ENCODE data around the gene NCOA1.

The NCOA1 gene

GRCh38 chr2:24514820-24515219 lies 23.8 kb downstream of the NCOA1 start:
- H3K9me3 ChIP-seq (ENCODE audit: insufficient read depth, low read length, severe bottlenecking), result no peaks in the 10 kb centered on the region
- no peak for TF ChIP-seq CTCF (IDR thresholded peaks at IDR 0.05; ENCODE audit: borderline replicate concordance, extremely low read depth, low read length, poor library complexity, severe bottlenecking)
- no peak for TF ChIP-seq EZH2 (IDR thresholded peaks at IDR 0.05; ENCODE audit: borderline replicate concordance, low read depth, low read length, severe bottlenecking)
- H3K27me3 ChIP-seq (ENCODE audit: insufficient read depth, low read length, poor library complexity), result no peaks in the 10 kb centered on the region
- H3K9ac ChIP-seq (ENCODE audit: low read depth, low read length), result no peak overlapping the region
- H3K79me2 ChIP-seq (ENCODE audit: insufficient read depth, low read length), result peaks cover 39% of the 10 kb centered on the region
- H2AFZ ChIP-seq (ENCODE audit: low read depth, low read length), result no peak overlapping the region
- DNase-seq (no peak), ATAC-seq (ENCODE audit: insufficient read depth, low read depth) (no peak)
- no peak overlapping the region for H3K27ac ChIP-seq (ENCODE audit: low read length)
- no peaks in the 10 kb centered on the region for H3K36me3 ChIP-seq (ENCODE audit: insufficient read depth, low read length)
- no peak overlapping the region for H3K4me2 ChIP-seq (ENCODE audit: insufficient read depth, low read length)
- H4K20me1 ChIP-seq (ENCODE audit: insufficient read depth, low read length), result no peaks in the 10 kb centered on the region
- H3K4me3 ChIP-seq (ENCODE audit: low read depth in 1 of 2, low read length in 2 of 2), result no peak overlapping the region
- no peaks in the 10 kb centered on the region for H3K4me1 ChIP-seq (ENCODE audit: insufficient read depth, low read length)

- H3K9me3 ChIP-seq (ENCODE audit: insufficient read depth, low read length, severe bottlenecking), result no peaks in the 10 kb centered on the region
- H4K20me1 ChIP-seq (ENCODE audit: insufficient read depth, low read length), result no peaks in the 10 kb centered on the region
- H3K4me1 ChIP-seq (ENCODE audit: insufficient read depth, low read length), result no peaks in the 10 kb centered on the region
- TF ChIP-seq EZH2 (IDR thresholded peaks at IDR 0.05; ENCODE audit: borderline replicate concordance, low read depth, low read length, severe bottlenecking), result no peak
- TF ChIP-seq CTCF (IDR thresholded peaks at IDR 0.05; ENCODE audit: borderline replicate concordance, extremely low read depth, low read length, poor library complexity, severe bottlenecking), result no peak
- peaks cover 38% of the 10 kb centered on the region for H3K79me2 ChIP-seq (ENCODE audit: insufficient read depth, low read length)
- H3K9ac ChIP-seq (ENCODE audit: low read depth, low read length), result no peak overlapping the region
- H3K27me3 ChIP-seq (ENCODE audit: insufficient read depth, low read length, poor library complexity), result no peaks in the 10 kb centered on the region
- no peak overlapping the region for H3K4me3 ChIP-seq (ENCODE audit: low read depth in 1 of 2, low read length in 2 of 2)
- no peak for DNase-seq
- H3K4me2 ChIP-seq (ENCODE audit: insufficient read depth, low read length), result no peak overlapping the region
- no peak for ATAC-seq (ENCODE audit: insufficient read depth, low read depth)
- no peak overlapping the region for H2AFZ ChIP-seq (ENCODE audit: low read depth, low read length)
- no peaks in the 10 kb centered on the region for H3K36me3 ChIP-seq (ENCODE audit: insufficient read depth, low read length)
- no peak overlapping the region for H3K27ac ChIP-seq (ENCODE audit: low read length)
Observed at GRCh38 chr2:24515335-24515734, 24.3 kb downstream of the NCOA1 start.

- Histone ChIP-seq H3K27me3 (ENCODE audit: insufficient read depth, low read length, poor library complexity) (no peaks in the 10 kb centered on the region), H4K20me1 (ENCODE audit: insufficient read depth, low read length) (no peaks in the 10 kb centered on the region), H3K79me2 (ENCODE audit: insufficient read depth, low read length) (peaks cover 38% of the 10 kb centered on the region), H3K4me1 (ENCODE audit: insufficient read depth, low read length) (no peaks in the 10 kb centered on the region), H3K27ac (ENCODE audit: low read length) (no peak overlapping the region), H3K9me3 (ENCODE audit: insufficient read depth, low read length, severe bottlenecking) (no peaks in the 10 kb centered on the region), H3K4me3 (ENCODE audit: low read depth in 1 of 2, low read length in 2 of 2) (no peak overlapping the region), H3K9ac (ENCODE audit: low read depth, low read length) (no peak overlapping the region), H3K36me3 (ENCODE audit: insufficient read depth, low read length) (no peaks in the 10 kb centered on the region), H2AFZ (ENCODE audit: low read depth, low read length) (no peak overlapping the region), H3K4me2 (ENCODE audit: insufficient read depth, low read length) (no peak overlapping the region)
- ATAC-seq (ENCODE audit: insufficient read depth, low read depth) (no peak), DNase-seq (no peak)
- no peak for TF ChIP-seq EZH2 (IDR thresholded peaks at IDR 0.05; ENCODE audit: borderline replicate concordance, low read depth, low read length, severe bottlenecking)
- TF ChIP-seq CTCF (IDR thresholded peaks at IDR 0.05; ENCODE audit: borderline replicate concordance, extremely low read depth, low read length, poor library complexity, severe bottlenecking), result no peak
Observed at GRCh38 chr2:24515831-24516230, 24.8 kb downstream of the NCOA1 start.

GRCh38 chr2:24517247-24517646 lies 26.2 kb downstream of the NCOA1 start:
- H3K4me3 ChIP-seq (ENCODE audit: low read depth in 1 of 2, low read length in 2 of 2), result no peak overlapping the region
- H2AFZ ChIP-seq (ENCODE audit: low read depth, low read length), result no peak overlapping the region
- H3K27me3 ChIP-seq (ENCODE audit: insufficient read depth, low read length, poor library complexity), result no peaks in the 10 kb centered on the region
- no peaks in the 10 kb centered on the region; the same call in 1 of the 2 replicates for H4K20me1 ChIP-seq (ENCODE audit: insufficient read depth, low read length)
- no peaks in the 10 kb centered on the region for H3K36me3 ChIP-seq (ENCODE audit: insufficient read depth, low read length)
- no peak overlapping the region for H3K27ac ChIP-seq (ENCODE audit: low read length)
- ATAC-seq (ENCODE audit: insufficient read depth, low read depth) (no peak), DNase-seq (no peak)
- no peak overlapping the region for H3K4me2 ChIP-seq (ENCODE audit: insufficient read depth, low read length)
- TF ChIP-seq CTCF (IDR thresholded peaks at IDR 0.05; ENCODE audit: borderline replicate concordance, extremely low read depth, low read length, poor library complexity, severe bottlenecking), result no peak
- no peak for TF ChIP-seq EZH2 (IDR thresholded peaks at IDR 0.05; ENCODE audit: borderline replicate concordance, low read depth, low read length, severe bottlenecking)
- H3K9ac ChIP-seq (ENCODE audit: low read depth, low read length), result no peak overlapping the region
- no peaks in the 10 kb centered on the region for H3K4me1 ChIP-seq (ENCODE audit: insufficient read depth, low read length)
- peaks cover 40% of the 10 kb centered on the region for H3K79me2 ChIP-seq (ENCODE audit: insufficient read depth, low read length)
- H3K9me3 ChIP-seq (ENCODE audit: insufficient read depth, low read length, severe bottlenecking), result no peaks in the 10 kb centered on the region
